CD4-positive, alpha-beta T cell (primary cell): ENCODE results near the gene NBEAL2. TPM values are rescaled to one million over a fixed set of nuclear protein-coding genes. Genes with fewer than 3 reads are reported as not detected.

Experiments used
- ATAC-seq: fragments of 200-7000 bp; cut with Tn5 transposase; one replicate; pipeline ENCODE4 v1.10.0; 2022; ENCODE audit warnings: mild to moderate bottlenecking; ENCODE audit not compliant: poor library complexity
- CTCF ChIA-PET: fragments of 350-600 bp; sonication (Branson Sonifier 250); formaldehyde crosslinking; loops from one replicate; lab custom pipeline; 2021; ENCODE audit warnings: antibody characterized with exemption, inconsistent platforms; lab: Charles Lee
- POLR2A ChIA-PET: fragments of 350-600 bp; sonication (Branson Sonifier 250); formaldehyde crosslinking; loops from one replicate; lab custom pipeline; 2021; ENCODE audit warnings: antibody characterized with exemption, inconsistent platforms; lab: Charles Lee
- DNase-seq, 14 experiments: peaks; one replicate each; pipeline ENCODE4 v3.0.0-alpha.2; 2013 to 2020; ENCODE audit warnings: mixed read lengths in 2 of 14
- H3K27ac ChIP-seq, 2 donors: one replicate each; pipeline versions ENCODE4 v1.5.1 to v1.7.0; 2013; ENCODE audit warnings: low read length in 2 of 2, low read depth in 1 of 2, mild to moderate bottlenecking in 1 of 2
- H3K27me3 ChIP-seq, 2 experiments: 1 replicate in 1 of 2; 2 replicates in 1 of 2; pipeline versions ENCODE4 v1.6.1 to v1.7.0; 2013; ENCODE audit warnings: low read length in 2 of 2, control low read depth in 1 of 2, mild to moderate bottlenecking in 1 of 2, moderate library complexity in 1 of 2; ENCODE audit not compliant: insufficient read depth in 2 of 2, control insufficient read depth in 1 of 2
- H3K36me3 ChIP-seq: one replicate; pipeline ENCODE4 v1.6.1; 2013; ENCODE audit warnings: low read length, control low read depth; ENCODE audit not compliant: insufficient read depth
- H3K4me1 ChIP-seq: one replicate; pipeline ENCODE4 v1.6.1; 2013; ENCODE audit warnings: low read length, control low read depth; ENCODE audit not compliant: insufficient read depth
- H3K4me3 ChIP-seq: one replicate; pipeline ENCODE4 v1.5.1; 2013; ENCODE audit warnings: mild to moderate bottlenecking, low read length, moderate library complexity
- H3K9me3 ChIP-seq, 2 experiments: 1 replicate in 1 of 2; 2 replicates in 1 of 2; pipeline versions ENCODE4 v1.6.1 to v1.7.0; 2013; ENCODE audit warnings: low read length in 2 of 2, mild to moderate bottlenecking in 2 of 2, control low read depth in 1 of 2, moderate library complexity in 1 of 2; ENCODE audit not compliant: control insufficient read depth in 1 of 2, insufficient read depth in 1 of 2
- H3K27ac Mint-ChIP-seq: one replicate; pipeline ENCODE4 v1.8.0; 2020; ENCODE audit warnings: mixed read lengths
- H3K27me3 Mint-ChIP-seq: one replicate; pipeline ENCODE4 v1.8.0; 2021; ENCODE audit warnings: mixed read lengths
- H3K36me3 Mint-ChIP-seq: one replicate; pipeline ENCODE4 v1.8.0; 2021; ENCODE audit warnings: low read depth, mixed read lengths
- H3K4me1 Mint-ChIP-seq: one replicate; pipeline ENCODE4 v1.8.0; 2021; ENCODE audit warnings: low read depth, mixed read lengths
- H3K4me3 Mint-ChIP-seq: one replicate; pipeline ENCODE4 v1.8.0; 2020; ENCODE audit warnings: mild to moderate bottlenecking, mixed read lengths
- H3K9me3 Mint-ChIP-seq: one replicate; pipeline ENCODE4 v1.8.0; 2020; ENCODE audit warnings: mixed read lengths
- CTCF ChIP-seq: fragments of 200-600 bp; IDR thresholded peaks from one replicate; pipeline ENCODE4 v1.8.0; 2022; ENCODE audit warnings: antibody characterized with exemption, mild to moderate bottlenecking
- intact Hi-C, 2 experiments: fragments of 100-400 bp; cut with DNase I in 1 of 2; cut with micrococcal nuclease in 1 of 2; formaldehyde crosslinking; loops; one replicate each; pipeline versions ENCODE4 v1.15.1 to v1.9.0; 2023 to 2025; cut with DNase I, micrococcal nuclease
- total RNA-seq, 174 experiments: library from RNA in 2 of 174; stranded (reverse) in 2 of 174; gene quantifications; one replicate each; pipeline ENCODE4 v1.2.3 and lab custom pipeline; 2021 to 2026

The NBEAL2 gene
- total RNA-seq, 2 experiments from 2014 or later, result 163 to 170 TPM

GRCh38 chr3:46946856-46947545, 32.5 kb upstream of the NBEAL2 start:
- DNase-seq (peak; percentile 38 to 89 (median 72)), ATAC-seq (peak; percentile 41)
- H3K4me1 Mint-ChIP-seq, result peaks cover 79% of the 10 kb centered on the region
- Histone ChIP-seq H3K36me3 (peaks cover 29% of the 10 kb centered on the region), H3K9me3 (no peaks in the 10 kb centered on the region), H3K27me3 (no peaks in the 10 kb centered on the region), H3K4me3 (peak overlapping the region; percentile 1), H3K4me1 (peaks cover 88% of the 10 kb centered on the region), H3K27ac (peak overlapping the region; percentile 64 to 86)
- peak overlapping the region; percentile 59 for H3K4me3 Mint-ChIP-seq
- POLR2A ChIA-PET, result interaction anchor here (0.6 to 2.2 kb wide), 5 partner anchors 15 to 40 kb away, joined by 3 to 10 read pairs (median 4); partner anchors contain the start of genes CCDC12 and NBEAL2
- no peaks in the 10 kb centered on the region for H3K27me3 Mint-ChIP-seq
- H3K9me3 Mint-ChIP-seq, result no peaks in the 10 kb centered on the region
- TF ChIP-seq CTCF, result no peak
- intact Hi-C loops, result loop anchor here in 1 of 2 experiments (10.0 kb wide), 1 partner anchor 108 kb away; no protein-coding TSS in a partner anchor
- H3K36me3 Mint-ChIP-seq, result peaks cover 37% of the 10 kb centered on the region
- H3K27ac Mint-ChIP-seq, result peak overlapping the region; percentile 92
- CTCF ChIA-PET, result interaction anchor here (1.1 to 2.6 kb wide), 9 partner anchors 12 to 51 kb away, joined by 3 to 11 read pairs (median 6); partner anchors contain the start of genes CCDC12 and NBEAL2

DNA sequence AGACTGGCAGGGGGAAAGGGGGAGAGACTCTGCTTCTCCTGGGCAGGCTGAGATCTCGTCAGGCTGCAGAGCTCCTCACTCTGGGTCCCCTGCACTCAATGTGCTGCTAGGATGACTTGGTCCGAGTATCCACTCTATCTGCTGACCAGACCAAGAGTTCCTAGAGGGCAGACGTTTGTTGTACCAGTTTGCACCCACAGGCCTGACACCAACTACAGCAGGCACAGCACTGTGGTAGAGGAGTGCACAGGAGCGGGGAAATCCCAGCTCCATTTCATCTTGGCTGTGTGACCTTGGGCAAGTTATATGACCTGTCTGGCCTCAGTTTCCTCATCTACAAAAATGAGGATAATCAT, 31.9 kb upstream of the NBEAL2 start:
- Histone ChIP-seq H3K27ac (peak overlapping the region; percentile 64 to 86), H3K9me3 (no peaks in the 10 kb centered on the region), H3K4me3 (peak overlapping the region; percentile 1), H3K36me3 (peaks cover 24% of the 10 kb centered on the region), H3K27me3 (no peaks in the 10 kb centered on the region), H3K4me1 (peaks cover 93% of the 10 kb centered on the region)
- peak in 2 of 14 experiments; percentile 63 to 71 for DNase-seq
- no peak for TF ChIP-seq CTCF
- peaks cover 32% of the 10 kb centered on the region for H3K36me3 Mint-ChIP-seq
- intact Hi-C loops, result loop anchor here in 1 of 2 experiments (10.0 kb wide), 1 partner anchor 107 kb away; no protein-coding TSS in a partner anchor
- ChIA-PET POLR2A (interaction anchor here (0.6 to 2.2 kb wide), 4 partner anchors 16 to 40 kb away, joined by 3 to 10 read pairs (median 4); partner anchors contain the start of gene NBEAL2), CTCF (interaction anchor here (1.1 to 2.6 kb wide), 9 partner anchors 12 to 51 kb away, joined by 3 to 11 read pairs (median 6); partner anchors contain the start of genes CCDC12 and NBEAL2)
- peak; percentile 7 for ATAC-seq
- H3K4me1 Mint-ChIP-seq, result peaks cover 82% of the 10 kb centered on the region
- H3K27ac Mint-ChIP-seq, result peak overlapping the region; percentile 92
- no peaks in the 10 kb centered on the region for H3K9me3 Mint-ChIP-seq
- no peaks in the 10 kb centered on the region for H3K27me3 Mint-ChIP-seq
- peak overlapping the region; percentile 59 for H3K4me3 Mint-ChIP-seq

- ATAC-seq (peak; percentile 77), DNase-seq (peak; percentile 51 to 94 (median 70))
- no peaks in the 10 kb centered on the region for H3K9me3 ChIP-seq
- H3K27ac ChIP-seq, result peak overlapping the region; percentile 64 to 86
- H3K27me3 ChIP-seq, result no peaks in the 10 kb centered on the region
- peaks cover 28% of the 10 kb centered on the region for H3K36me3 Mint-ChIP-seq
- H3K36me3 ChIP-seq, result peaks cover 18% of the 10 kb centered on the region
- H3K27me3 Mint-ChIP-seq, result no peaks in the 10 kb centered on the region
- POLR2A ChIA-PET, result interaction anchor here (0.6 to 2.2 kb wide), 3 partner anchors 19 to 39 kb away, joined by 3 to 10 read pairs (median 4); partner anchors contain the start of gene NBEAL2
- no peaks in the 10 kb centered on the region for H3K9me3 Mint-ChIP-seq
- H3K4me3 Mint-ChIP-seq, result peak overlapping the region; percentile 59
- peak overlapping the region; percentile 1 for H3K4me3 ChIP-seq
- CTCF ChIA-PET, result interaction anchor here (1.1 to 2.6 kb wide), 8 partner anchors 11 to 50 kb away, joined by 3 to 11 read pairs (median 6); partner anchors contain the start of gene NBEAL2
- H3K27ac Mint-ChIP-seq, result peak overlapping the region; percentile 92
- peaks cover 84% of the 10 kb centered on the region for H3K4me1 Mint-ChIP-seq
- H3K4me1 ChIP-seq, result peaks cover 93% of the 10 kb centered on the region
- intact Hi-C loops, result loop anchor here in 1 of 2 experiments (1.0 to 10.0 kb wide), 2 partner anchors 28 to 107 kb away; partner anchors contain the start of gene CCDC12
- TF ChIP-seq CTCF, result no peak
Observed at GRCh38 chr3:46947981-46948791, 31.3 kb upstream of the NBEAL2 start.
